ENCODE results near the gene SRPK3. TPM values are rescaled to one million over a fixed set of nuclear protein-coding genes. Genes with fewer than 3 reads are reported as not detected.
"Not testable (repeated sequence)": the region's sequence is repeated elsewhere in the genome, so short reads cannot be mapped to it uniquely, and the experiment has no call there.

SRPK3 gene
- total RNA-seq, result 0.34 TPM in 1 of 2 replicates, not detected in the other

GRCh38 chrX:153780678-153781427 is at the start of gene SRPK3:
Gene SRPK3, plus strand, starts transcription at chrX:153781041. Its CDS starts 46 bp downstream, at chrX:153781087.
- DNase-seq (ENCODE audit: extremely low read depth, low read depth, low spot score), result no peak

- DNase-seq (ENCODE audit: extremely low read depth, low read depth, low spot score), result no peak
Measured at GRCh38 chrX:153731117-153731844, 49.6 kb upstream of the SRPK3 start.

GRCh38 chrX:153731845-153732215 is 49.0 kb upstream of the SRPK3 start:
- DNase-seq (ENCODE audit: extremely low read depth, low read depth, low spot score), result no peak

- DNase-seq (ENCODE audit: extremely low read depth, low read depth, low spot score), result no peak
Measured at GRCh38 chrX:153732401-153732800, 48.4 kb upstream of the SRPK3 start.

GRCh38 chrX:153733651-153734240 is 47.1 kb upstream of the SRPK3 start:
- DNase-seq (ENCODE audit: extremely low read depth, low read depth, low spot score), result no peak

- DNase-seq (ENCODE audit: extremely low read depth, low read depth, low spot score), result no peak
Measured at GRCh38 chrX:153734871-153735270, 46.0 kb upstream of the SRPK3 start.

GRCh38 chrX:153735274-153735673 is 45.6 kb upstream of the SRPK3 start:
- DNase-seq (ENCODE audit: extremely low read depth, low read depth, low spot score), result no peak

- DNase-seq (ENCODE audit: extremely low read depth, low read depth, low spot score), result no peak
Measured at GRCh38 chrX:153736071-153736820, 44.6 kb upstream of the SRPK3 start.

GRCh38 chrX:153736871-153737441 is 43.9 kb upstream of the SRPK3 start:
- no peak for DNase-seq (ENCODE audit: extremely low read depth, low read depth, low spot score)

- DNase-seq (ENCODE audit: extremely low read depth, low read depth, low spot score), result no peak
Measured at GRCh38 chrX:153738056-153738605, 42.7 kb upstream of the SRPK3 start.

- no peak for DNase-seq (ENCODE audit: extremely low read depth, low read depth, low spot score)
Measured at GRCh38 chrX:153739754-153740486, 40.9 kb upstream of the SRPK3 start.

GRCh38 chrX:153740631-153741222 is 40.1 kb upstream of the SRPK3 start:
- no peak for DNase-seq (ENCODE audit: extremely low read depth, low read depth, low spot score)

GRCh38 chrX:153741446-153741845 is 39.4 kb upstream of the SRPK3 start:
- no peak for DNase-seq (ENCODE audit: extremely low read depth, low read depth, low spot score)

GRCh38 chrX:153742111-153742510 is 38.7 kb upstream of the SRPK3 start:
- DNase-seq (ENCODE audit: extremely low read depth, low read depth, low spot score), result not testable (repeated sequence)

- not testable (repeated sequence) for DNase-seq (ENCODE audit: extremely low read depth, low read depth, low spot score)
Measured at GRCh38 chrX:153742796-153743467, 37.9 kb upstream of the SRPK3 start.

- DNase-seq (ENCODE audit: extremely low read depth, low read depth, low spot score), result not testable (repeated sequence)
Measured at GRCh38 chrX:153743468-153744209, 37.2 kb upstream of the SRPK3 start.

GRCh38 chrX:153744210-153745066 is 36.4 kb upstream of the SRPK3 start:
- no peak for DNase-seq (ENCODE audit: extremely low read depth, low read depth, low spot score)
